Measurements from ENCODE around the gene KRT77. TPM values are rescaled to one million over a fixed set of nuclear protein-coding genes. Genes with fewer than 3 reads are reported as not detected.

The KRT77 gene
- total RNA-seq, 1 donor from 2014 or later, result not detected

DNA sequence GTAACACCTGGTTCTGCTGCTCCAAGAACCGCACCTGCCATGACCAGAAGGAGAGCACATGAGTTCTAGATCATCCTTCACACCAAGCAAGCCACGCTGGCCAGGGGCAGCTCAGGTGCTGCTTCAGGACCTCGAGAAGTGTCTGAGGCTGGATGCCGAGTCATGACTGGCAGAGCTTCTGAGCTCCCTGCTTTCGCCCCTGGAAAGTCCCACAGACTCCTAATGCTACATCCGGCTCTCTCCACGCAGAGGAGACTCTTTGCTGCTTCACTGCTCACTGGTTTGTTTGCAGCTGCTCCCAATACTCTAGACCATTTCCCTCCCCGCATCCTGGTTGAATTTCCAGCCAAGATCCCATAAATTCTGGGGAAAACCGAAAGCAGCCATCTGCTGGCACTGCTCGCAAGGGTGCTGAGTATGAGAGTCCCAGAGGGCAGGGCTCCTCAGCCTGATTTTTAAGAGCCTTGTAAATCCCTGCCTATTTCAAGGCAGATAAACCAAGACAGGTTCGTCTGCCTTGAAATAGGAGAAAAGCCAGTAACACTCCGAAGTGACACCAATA lies 52.7 kb downstream of the KRT77 start:
- peak; percentile 23 for DNase-seq

DNA sequence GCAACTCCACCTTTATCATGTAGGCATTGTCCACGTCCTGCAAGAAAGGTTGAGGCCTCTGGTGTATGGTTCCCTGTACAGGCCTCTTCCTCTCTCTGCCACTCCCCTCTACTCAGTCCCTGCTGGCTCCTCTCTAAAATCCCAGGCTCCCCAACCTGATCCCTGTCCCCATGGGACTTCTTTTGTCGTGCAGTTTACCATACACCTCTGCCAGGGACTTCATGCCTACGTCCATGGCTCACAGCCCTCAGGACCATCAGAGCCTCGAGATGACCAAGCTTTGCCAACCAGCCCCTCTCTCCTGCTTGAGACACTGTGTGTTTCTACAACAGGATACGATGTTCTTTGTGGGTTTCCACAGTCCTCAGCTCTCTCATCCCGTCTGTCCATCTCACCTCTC lies 54.3 kb downstream of the KRT77 start:
- DNase-seq, result no peak

DNA sequence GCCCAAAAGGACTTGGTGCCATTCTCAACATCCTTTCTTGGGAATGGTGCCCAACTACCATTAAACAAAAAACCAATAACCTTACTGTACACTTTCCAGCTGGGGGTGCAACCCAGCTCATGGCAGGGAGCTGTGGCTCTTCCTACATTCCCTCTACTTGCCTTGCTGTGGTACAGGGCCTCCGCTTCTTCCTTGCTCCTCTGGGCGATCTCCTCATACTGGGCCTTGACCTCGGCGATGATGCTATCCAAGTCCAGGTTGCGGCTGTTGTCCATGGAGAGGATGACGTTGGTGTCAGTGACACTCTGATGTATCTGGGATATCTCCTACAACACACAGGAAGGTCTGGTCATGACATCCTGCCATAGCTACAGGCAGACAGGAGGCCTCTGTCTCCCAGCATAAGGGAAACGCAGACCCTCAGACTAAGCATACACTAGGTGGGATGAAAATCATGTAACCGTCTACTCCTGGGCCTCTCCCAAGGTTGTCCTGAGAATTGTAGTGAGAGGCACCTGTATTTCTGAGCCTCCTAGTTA lies 55.2 kb downstream of the KRT77 start:
- no peak for DNase-seq

DNA sequence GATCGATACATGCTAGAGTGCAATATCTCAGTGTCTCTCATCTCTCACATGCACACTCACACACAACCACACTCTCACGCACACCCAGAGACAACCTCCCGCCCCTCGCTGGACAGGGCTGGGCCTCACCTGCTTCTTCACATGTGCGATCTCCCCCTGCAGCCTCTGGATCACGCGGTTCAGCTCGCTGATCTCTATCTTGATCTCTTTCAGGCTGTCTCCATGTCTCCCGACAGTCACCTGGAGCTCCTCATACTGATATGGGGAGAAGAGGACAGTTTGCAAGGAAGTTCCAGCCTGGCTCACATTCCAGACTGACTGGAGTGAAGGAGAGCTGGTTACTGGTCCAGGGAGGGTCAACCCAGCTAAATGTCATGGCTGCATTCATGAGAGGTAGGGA lies 55.7 kb downstream of the KRT77 start:
- DNase-seq, result no peak

DNA sequence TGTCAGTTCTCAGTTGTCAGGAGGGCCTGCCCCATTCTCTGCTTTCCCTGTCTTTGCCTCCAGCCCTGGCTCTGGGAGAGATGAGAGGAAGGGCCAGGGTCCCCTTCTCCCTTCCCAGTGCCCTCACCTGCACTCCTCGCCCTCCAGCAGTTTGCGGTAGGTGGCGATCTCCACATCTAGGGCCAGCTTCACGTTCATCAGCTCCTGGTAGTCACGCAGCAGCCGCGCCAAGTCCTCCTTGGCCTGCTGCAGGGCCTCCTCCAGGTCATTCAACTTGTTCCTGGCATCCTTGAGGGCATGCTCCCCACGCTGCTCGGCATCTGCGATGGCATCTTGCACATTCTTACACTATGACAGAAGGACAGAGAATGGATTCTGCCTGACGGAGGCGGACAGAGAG lies 56.7 kb downstream of the KRT77 start:
- DNase-seq, result no peak

DNA sequence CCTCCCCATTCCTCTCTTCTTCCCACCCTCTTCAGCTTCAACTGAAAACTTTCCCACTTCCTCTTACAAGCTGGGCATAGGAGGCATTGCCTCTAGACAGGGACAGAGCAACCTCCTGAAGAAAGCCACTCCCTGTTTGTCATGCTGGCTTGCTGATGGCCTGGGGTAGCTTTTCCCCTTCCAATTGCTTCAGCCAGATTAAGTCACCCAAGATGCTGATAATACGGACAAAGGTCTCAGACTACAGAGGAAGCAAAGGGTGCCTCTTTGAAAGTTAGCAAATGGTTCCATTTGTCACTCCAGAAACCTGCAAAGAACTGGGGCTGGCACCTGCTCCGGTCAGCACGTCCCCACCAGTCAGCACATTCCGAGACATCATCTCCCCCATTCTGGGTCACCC lies 57.3 kb downstream of the KRT77 start:
- DNase-seq, result no peak

DNA sequence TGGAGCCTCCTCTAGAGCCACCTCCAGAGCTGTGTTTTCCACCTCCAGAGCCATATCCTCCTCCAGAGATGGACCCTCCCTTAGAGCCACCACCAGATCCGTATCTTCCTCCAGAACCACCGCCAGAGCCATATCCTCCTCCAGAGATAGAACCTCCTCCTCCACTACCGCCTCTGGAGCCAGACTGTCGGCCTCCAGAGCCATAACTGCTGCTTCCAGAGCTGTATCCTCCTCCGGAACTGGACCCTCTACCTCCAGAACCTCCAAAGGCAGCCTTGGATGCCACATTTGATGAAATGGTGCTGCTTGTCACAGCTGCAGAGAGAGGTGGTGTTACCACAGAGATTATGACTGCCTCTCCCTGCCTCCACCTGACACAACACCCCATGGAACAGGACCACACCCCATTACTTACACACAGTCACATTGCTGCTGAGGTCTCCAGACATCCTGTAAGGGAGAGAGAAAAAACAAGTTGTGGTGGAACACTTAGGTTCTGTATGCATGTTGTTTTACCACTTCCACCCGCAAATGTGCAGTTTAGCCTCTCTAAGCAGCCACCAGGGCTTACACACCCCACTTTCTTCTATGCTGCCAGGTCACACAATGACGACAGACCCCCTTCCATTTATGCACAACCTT lies 58.1 kb downstream of the KRT77 start:
- DNase-seq, result no peak

DNA sequence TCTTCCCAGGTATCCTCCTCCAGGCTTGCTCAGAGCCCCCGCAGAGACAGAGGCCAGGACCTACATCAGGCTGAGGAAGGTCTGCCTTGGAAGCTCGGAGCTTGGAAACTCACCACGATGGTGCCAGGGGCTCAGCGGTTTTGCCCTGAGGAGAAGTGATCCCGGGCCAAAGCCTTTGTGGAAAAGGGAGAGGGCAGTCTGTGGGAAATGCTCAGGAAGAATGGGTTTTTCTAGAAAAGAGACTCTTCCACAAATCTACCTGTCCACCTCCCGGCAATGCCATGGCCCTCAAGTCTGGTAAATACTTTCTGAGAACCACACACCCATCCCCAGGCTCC lies 59.3 kb downstream of the KRT77 start:
- DNase-seq, result no peak

DNA sequence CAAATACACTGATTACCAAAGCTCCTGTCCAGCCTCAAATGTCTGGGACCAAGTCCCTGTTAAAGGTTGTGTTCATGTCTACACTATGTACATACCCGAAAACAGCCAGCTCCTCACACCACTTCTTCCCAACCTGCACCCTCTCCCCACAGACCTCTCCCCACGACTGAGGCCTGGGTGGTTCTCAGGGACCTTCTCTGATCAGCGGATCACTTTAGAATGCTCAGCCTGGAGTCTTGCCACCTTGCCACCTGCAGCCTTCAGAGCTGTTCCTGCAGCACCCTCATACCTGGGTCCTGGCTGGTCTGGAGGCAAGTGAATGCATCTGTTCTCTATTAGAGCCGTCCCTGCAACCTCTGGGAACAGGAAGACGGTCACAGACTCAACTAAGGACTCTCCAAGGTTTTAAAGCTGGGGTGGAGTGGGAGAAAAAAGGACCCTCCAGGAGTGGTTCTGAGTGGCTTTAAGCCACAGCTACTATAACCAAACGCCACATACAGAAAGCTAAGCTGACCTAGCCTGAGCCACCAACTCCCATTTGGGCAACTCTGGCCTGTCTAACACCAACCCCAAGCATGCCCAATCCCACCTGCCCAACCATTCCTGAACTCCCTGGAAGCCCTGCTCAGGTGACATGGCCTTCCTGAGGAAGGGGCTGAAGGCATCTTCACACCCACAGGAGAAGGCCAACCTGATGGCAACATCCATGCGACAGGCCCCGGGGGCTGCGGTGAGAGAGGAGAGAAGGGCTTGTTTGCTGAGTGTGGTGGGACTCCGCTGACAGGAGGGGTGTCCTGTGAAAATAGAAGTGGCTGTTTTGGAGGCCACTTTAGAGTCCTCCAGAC lies 59.9 kb downstream of the KRT77 start:
- no peak for DNase-seq

DNA sequence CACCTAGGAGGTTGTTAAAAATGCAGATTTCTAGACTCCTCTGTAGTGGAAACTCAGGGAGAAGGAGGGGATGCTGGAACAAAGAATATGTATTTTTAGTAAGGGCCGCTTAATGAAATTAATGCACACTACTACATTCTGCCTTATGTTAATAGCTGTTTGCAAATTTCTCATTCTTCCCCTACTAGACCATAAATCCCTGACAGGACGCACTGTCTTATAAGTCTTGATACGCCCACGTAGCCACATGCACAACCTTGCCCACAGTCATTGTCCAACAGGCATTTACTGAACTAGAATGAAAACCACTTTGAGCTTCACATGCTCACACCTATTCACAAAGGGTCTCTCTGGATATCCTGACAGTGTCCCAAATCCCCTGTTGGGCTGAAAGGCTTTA lies 61.9 kb downstream of the KRT77 start:
- no peak for DNase-seq

Other genes with a start within 250 kb of the KRT77 start
- not detected in 2 replicates for gene KRT6C, start 229.7 kb downstream of the KRT77 start, total RNA-seq
- 0.47 and 1.9 TPM in 2 replicates for gene KRT6A, start 210.3 kb downstream of the KRT77 start, total RNA-seq
- gene KRT5, start 183.1 kb downstream of the KRT77 start, total RNA-seq, result 0.42 and 2.7 TPM in 2 replicates
- not detected in 2 replicates for gene KRT71, start 150.4 kb downstream of the KRT77 start, total RNA-seq
- gene KRT74, start 129.7 kb downstream of the KRT77 start, total RNA-seq, result not detected in 2 replicates
- gene KRT72, start 102.1 kb downstream of the KRT77 start, total RNA-seq, result not detected in 2 replicates
- not detected in 2 replicates for gene KRT73, start 85.0 kb downstream of the KRT77 start, total RNA-seq
- gene KRT2, start 51.3 kb downstream of the KRT77 start, total RNA-seq, result not detected in 2 replicates
- not detected in 2 replicates for gene KRT1, start 23.1 kb downstream of the KRT77 start, total RNA-seq
- not detected in 2 replicates for gene KRT76, start 73.8 kb upstream of the KRT77 start, total RNA-seq
- gene KRT3, start 92.6 kb upstream of the KRT77 start, total RNA-seq, result not detected in 2 replicates
- not detected in 2 replicates for gene KRT4, start 110.6 kb upstream of the KRT77 start, total RNA-seq
- gene KRT79, start 130.8 kb upstream of the KRT77 start, total RNA-seq, result not detected in 2 replicates
- not detected in 2 replicates for gene KRT78, start 145.5 kb upstream of the KRT77 start, total RNA-seq
- gene KRT8, start 201.6 kb upstream of the KRT77 start, total RNA-seq, result 9.5 and 11.9 TPM in 2 replicates
- gene KRT18, start 245.6 kb upstream of the KRT77 start, total RNA-seq, result 257 and 322 TPM in 2 replicates

Data from dermis blood vessel endothelial cell (primary cell).